ENCODE measurements around the gene SLC4A11.
"Not testable (repeated sequence)": the region's sequence is repeated elsewhere in the genome, so short reads cannot be mapped to it uniquely, and the experiment has no call there.

Gene SLC4A11

DNA sequence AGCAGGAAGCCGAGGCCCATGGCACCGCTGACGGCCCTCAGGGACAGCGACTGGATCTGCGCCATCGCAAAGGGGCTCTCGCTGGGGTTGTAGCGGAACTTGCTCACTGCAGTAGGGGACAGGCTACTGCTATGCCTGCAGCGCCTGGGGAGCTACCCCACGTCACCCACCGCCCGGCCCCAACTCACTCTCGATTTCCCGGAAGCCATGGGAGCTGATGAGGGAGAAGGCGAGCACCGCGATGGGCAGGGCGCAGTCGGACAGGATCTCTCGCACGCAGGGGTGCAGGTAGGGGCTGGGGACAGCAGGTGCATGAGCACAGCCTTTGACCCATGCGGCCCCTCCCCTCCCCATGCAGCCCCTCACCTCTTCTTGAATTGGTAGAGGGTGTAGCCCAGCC is 9.8 kb downstream of the SLC4A11 start:
- in situ Hi-C loops (cut with MboI; ENCODE audit: low sequenced_read_pairs) = no loop called here

GRCh38 chr20:3228750-3229032 is 10.3 kb downstream of the SLC4A11 start:
- in situ Hi-C loops (cut with MboI; ENCODE audit: low sequenced_read_pairs) = no loop called here

GRCh38 chr20:3227936-3228749 is 10.8 kb downstream of the SLC4A11 start:
- in situ Hi-C loops (cut with MboI; ENCODE audit: low sequenced_read_pairs) = no loop called here

DNA sequence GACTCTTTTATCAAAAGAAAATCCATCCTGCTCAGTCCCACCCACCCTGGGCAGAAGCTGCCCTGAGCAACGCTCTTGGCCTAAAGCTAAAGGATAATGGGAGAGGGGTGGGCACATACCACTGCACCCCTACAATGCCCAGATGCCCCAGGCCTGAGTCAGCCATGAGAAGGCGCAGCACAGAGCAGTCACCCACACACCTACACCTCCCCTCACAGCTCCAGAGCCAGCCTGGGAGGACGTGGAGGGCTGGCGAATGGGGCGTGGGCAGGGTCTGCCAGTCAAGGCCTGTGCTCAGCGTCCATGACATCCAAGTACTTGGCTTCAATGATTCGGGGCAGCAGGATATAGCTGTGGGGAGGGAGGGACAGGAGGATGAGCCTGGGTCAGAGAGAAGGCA is 11.5 kb downstream of the SLC4A11 start:
- in situ Hi-C loops (cut with MboI; ENCODE audit: low sequenced_read_pairs) = no loop called here

GRCh38 chr20:3226864-3227263 is 12.1 kb downstream of the SLC4A11 start:
- in situ Hi-C loops (cut with MboI; ENCODE audit: low sequenced_read_pairs) = no loop called here

DNA sequence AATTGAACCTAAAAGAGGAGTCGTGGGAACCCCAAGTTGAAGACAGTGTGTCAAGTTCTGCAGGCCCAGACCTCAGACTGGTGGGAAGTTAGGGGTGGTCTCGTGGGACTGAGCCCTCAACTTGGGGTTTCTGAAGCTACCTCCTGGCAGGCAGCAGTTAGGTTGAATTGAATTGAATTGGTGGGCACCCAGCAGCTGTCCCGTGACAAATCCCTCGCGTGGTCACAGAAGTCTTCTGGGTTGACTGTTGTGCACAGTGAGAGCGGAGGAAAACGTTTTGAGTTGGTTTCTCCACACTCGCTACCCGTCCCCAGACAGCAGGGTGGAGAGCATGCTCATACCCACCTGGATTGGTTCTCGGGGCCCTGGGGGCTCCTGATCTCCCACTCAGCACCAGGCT is 12.9 kb downstream of the SLC4A11 start:
- in situ Hi-C loops (cut with MboI; ENCODE audit: low sequenced_read_pairs) = no loop called here

DNA sequence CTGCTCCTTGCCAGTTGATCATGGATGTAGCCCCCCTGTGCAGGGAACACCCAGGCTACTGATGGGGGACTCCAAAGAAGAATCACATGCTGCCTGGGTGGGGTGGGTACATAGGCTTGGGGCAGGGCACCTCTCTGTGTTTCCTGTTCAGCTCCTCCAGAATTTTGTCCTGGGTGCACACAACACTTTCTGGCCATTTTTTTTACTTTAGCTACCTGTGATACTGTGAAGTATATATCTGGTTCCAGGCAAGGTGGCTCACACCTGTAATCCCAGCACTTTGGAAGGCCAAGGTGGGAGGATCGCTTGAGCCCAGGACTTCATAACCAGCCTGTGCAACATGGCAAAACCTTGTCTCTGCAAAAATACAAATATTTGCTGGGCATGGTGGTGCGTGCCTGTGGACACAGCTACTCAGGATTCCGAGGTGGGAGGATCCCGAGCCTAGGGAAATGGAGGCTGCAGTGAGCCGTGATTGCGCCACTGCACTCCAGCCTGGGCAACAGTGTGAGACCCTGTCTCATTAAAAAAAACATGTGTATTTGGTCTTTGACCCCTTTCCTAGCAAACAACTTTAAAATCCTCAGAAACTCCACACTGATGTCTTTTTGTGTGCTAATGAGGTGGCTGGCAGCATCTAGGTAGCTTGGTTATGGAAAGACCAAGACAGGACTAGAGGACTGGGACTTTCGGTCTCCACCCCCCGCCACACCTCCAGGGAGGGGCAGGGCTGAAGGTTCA is 14.1 kb downstream of the SLC4A11 start:
- in situ Hi-C loops (cut with MboI; ENCODE audit: low sequenced_read_pairs) = no loop called here

DNA sequence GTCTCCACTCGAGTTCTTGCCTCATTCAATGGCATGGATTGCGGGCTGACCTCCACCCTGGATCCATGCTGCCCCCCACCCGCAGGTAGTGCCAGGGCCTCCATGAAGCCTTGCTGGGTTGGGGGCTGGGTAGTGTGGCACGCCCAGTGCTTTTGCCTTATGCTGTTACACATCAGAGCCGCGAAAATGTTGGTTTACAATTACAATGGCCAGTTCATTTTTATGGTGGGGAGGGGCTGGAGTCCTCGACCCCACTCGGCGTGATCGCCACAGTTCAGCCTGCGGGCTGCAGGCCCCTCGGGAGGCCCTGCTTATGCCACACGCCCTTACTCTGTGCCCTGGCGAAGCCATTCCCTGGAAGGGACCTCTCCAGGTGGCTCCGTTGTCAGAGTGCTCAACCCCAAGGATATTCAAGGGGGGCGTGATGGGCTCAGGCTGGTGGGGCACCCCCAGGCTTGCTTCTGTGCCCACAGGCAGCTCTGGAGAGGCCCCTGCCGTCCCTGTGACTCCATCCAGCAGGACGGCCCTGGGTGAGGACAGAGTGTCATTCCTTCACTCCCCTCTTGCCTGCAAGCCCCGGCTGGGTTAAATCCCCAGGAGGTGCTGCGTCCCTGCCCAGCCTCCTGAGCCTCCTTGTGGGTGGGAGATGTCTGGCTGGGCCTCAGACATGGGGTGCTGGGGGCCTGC is 14.9 kb downstream of the SLC4A11 start:
- in situ Hi-C loops (cut with MboI; ENCODE audit: low sequenced_read_pairs) = no loop called here

DNA sequence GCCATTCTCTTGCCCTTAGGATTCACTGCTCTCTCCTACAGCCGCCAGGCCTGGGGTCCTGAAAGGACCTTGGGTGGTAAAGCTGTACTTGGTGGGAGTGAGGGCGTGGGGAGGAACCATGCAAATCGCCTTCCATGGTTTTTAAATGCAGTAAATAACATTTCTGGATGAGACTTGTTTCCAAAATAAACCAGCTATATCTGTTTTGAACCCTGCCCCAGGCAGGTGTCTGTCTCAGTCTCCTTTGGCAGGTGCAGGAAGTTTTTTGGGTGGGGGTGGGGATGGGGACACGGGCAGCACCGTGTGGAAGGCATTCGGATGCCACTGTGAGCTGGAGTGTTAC is 15.4 kb downstream of the SLC4A11 start:
- in situ Hi-C loops (cut with MboI; ENCODE audit: low sequenced_read_pairs) = no loop called here

GRCh38 chr20:3222635-3223600 is 16.1 kb downstream of the SLC4A11 start:
- in situ Hi-C loops (cut with MboI; ENCODE audit: low sequenced_read_pairs) = no loop called here

DNA sequence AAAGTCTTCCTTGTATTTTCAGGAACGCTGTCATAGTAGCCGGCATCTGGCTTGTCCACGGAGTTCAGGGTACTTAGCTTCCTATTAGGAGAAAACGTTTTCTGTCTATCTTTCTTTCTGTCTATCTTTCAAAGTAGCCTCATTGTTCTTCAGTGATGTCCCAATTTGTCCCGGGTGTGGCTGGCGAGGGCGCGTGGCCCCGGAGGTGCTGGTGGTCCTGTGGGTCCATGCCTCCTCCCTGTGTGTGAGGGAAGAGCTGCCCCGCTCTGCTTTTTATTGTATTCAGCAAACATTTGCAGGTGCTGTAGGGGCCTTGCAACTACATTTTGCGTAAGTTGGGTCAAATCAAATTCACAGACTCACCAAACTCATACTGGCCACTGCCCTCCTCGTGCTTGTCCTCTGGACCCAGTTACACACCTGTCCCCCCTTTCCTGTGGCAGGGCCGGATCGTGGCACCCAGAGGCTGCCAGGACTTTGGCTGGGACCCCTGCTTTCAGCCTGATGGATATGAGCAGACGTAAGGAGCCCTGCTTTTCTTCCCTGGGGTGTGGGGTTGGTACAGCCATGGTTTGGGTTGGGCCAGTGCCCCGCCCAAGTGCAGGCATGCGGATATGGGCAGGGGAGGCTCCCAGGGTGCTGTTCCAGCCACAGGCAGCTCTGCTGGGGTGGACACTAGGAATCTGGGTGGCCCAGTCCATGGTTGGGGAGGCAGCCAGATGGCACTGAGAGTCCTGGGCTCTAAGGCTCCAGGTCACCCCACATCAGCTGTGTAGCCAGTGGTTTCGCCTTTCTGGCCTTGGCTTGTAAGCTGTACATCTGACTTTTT is 17.4 kb downstream of the SLC4A11 start:
- in situ Hi-C loops (cut with MboI; ENCODE audit: low sequenced_read_pairs) = no loop called here

GRCh38 chr20:3218307-3218988 is 20.5 kb downstream of the SLC4A11 start:
- in situ Hi-C loops (cut with MboI; ENCODE audit: low sequenced_read_pairs) = no loop called here

DNA sequence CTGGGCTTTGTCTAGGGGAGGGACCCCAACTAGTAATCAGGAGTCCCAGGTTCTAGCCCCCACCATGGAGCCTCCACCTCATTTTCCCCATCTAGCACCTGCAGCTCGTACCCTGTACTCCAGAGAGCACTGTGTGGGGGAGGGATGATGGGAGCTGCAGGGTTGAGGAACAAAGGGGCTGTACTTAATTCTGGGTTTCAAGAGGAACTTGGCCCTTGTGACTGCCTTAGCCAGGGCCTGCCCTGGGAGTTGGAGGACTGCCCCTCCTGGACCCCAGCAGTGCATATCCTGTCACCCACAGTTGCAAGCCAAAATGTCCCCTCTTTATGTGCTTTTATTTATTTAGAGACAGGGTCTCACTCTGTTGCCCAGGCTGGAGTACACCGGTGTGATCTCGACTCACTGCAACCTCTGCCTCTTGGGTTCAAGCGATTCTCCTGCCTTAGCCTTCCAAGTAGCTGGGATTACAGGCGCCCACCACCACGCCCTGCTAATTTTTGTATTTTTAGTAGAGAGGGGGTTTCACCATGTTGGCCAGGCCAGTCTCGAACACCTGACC is 23.6 kb downstream of the SLC4A11 start:
- in situ Hi-C loops (cut with MboI; ENCODE audit: low sequenced_read_pairs) = not testable (repeated sequence)

- in situ Hi-C loops (cut with MboI; ENCODE audit: low sequenced_read_pairs) = no loop called here
These were observed 25.8 kb downstream of the SLC4A11 start for GRCh38 chr20:3213226-3213625.

- in situ Hi-C loops (cut with MboI; ENCODE audit: low sequenced_read_pairs) = no loop called here
These were observed 28.6 kb downstream of the SLC4A11 start for GRCh38 chr20:3210346-3210745.

- in situ Hi-C loops (cut with MboI; ENCODE audit: low sequenced_read_pairs) = no loop called here
These were observed 29.1 kb downstream of the SLC4A11 start for GRCh38 chr20:3209946-3210317.

DNA sequence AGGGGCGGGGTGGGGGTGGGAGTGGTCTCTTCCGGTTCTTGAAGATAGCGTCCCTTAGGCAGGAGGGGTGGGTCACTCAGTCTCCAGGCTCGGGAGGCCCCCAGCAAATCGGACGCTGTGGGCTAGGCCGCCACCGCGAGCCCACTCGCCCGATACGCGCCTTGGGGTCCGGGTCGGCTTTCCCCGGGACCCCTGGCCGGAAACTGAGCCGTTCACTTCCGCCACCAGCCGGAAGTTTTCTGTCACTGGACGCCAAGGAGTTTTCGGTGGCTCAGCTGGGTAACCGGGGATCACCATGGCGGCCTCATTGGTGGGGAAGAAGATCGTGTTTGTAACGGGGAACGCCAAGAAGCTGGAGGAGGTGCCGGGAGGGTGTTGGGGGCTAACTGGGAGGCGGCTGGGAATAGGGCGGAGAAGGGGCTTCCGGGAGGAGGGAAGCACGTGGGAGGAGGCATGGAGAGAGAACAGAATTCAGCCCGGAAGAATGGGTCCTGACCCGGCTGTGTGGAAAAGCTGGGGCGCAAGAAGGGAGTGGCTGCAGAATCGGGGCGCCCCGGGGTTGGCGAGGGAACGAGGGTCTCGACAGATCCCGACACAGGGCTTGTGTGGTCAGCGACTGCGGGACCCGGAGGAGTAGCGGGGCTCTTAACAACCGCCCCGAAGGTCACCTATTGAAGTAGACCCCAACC is 29.6 kb downstream of the SLC4A11 start, which contains the start of gene ITPA:
TSS of gene ITPA (plus strand) at position 242 of the 689 bp plus-strand sequence. CDS start at position 296, 54 bp downstream.
- in situ Hi-C loops (cut with MboI; ENCODE audit: low sequenced_read_pairs) = no loop called here

DNA sequence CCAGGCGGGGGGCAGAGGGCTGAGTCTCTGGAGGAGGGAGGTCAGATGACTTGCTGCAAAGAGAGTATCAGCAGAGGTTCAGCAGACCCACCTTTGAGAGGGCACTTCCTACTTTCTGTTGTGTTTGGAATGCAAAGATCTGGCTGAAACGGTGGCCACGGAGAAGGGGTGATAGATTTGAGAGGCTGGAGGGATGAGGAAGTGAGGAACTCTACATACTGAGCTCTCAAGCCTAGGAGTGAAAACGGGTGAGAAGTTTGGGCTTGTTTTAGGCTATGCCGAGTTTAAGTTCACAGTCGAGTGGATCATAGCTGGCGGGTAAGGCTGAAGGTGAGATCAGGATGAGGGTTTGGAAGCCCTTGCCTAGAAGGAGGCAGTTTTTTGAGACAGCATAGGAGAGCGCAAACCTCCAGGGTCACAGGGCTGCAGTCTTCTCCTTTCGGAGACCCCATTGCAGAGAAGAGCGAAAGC is 30.2 kb downstream of the SLC4A11 start:
- in situ Hi-C loops (cut with MboI; ENCODE audit: low sequenced_read_pairs) = no loop called here
